SH-SY5Y (cell line): ENCODE results near the gene ELK3.

ENCODE experiments used
- GATA2 ChIP-seq: IDR thresholded peaks from 2 replicates; pipeline ENCODE4 v1.6.1; 2011; ENCODE audit warnings: mild to moderate bottlenecking, low read depth, low read length
- GATA3 ChIP-seq: IDR thresholded peaks from 2 replicates; pipeline ENCODE4 v1.6.1; 2011; ENCODE audit warnings: low read depth, mild to moderate bottlenecking, low read length, moderate library complexity

GRCh38 chr12:96208346-96208745 lies 14.2 kb downstream of the ELK3 start:
- TF ChIP-seq GATA3 (no peak), GATA2 (no peak)
